ENCODE data around the gene SIPA1.

The SIPA1 gene, protein sequence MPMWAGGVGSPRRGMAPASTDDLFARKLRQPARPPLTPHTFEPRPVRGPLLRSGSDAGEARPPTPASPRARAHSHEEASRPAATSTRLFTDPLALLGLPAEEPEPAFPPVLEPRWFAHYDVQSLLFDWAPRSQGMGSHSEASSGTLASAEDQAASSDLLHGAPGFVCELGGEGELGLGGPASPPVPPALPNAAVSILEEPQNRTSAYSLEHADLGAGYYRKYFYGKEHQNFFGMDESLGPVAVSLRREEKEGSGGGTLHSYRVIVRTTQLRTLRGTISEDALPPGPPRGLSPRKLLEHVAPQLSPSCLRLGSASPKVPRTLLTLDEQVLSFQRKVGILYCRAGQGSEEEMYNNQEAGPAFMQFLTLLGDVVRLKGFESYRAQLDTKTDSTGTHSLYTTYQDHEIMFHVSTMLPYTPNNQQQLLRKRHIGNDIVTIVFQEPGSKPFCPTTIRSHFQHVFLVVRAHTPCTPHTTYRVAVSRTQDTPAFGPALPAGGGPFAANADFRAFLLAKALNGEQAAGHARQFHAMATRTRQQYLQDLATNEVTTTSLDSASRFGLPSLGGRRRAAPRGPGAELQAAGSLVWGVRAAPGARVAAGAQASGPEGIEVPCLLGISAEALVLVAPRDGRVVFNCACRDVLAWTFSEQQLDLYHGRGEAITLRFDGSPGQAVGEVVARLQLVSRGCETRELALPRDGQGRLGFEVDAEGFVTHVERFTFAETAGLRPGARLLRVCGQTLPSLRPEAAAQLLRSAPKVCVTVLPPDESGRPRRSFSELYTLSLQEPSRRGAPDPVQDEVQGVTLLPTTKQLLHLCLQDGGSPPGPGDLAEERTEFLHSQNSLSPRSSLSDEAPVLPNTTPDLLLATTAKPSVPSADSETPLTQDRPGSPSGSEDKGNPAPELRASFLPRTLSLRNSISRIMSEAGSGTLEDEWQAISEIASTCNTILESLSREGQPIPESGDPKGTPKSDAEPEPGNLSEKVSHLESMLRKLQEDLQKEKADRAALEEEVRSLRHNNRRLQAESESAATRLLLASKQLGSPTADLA

GRCh38 chr11:65637794-65638419 is at the start of gene SIPA1:
SIPA1 (plus strand) TSS chr11:65638101; CDS start chr11:65640922, 2,821 bp downstream.
- peak; percentile 87 for DNase-seq

DNA sequence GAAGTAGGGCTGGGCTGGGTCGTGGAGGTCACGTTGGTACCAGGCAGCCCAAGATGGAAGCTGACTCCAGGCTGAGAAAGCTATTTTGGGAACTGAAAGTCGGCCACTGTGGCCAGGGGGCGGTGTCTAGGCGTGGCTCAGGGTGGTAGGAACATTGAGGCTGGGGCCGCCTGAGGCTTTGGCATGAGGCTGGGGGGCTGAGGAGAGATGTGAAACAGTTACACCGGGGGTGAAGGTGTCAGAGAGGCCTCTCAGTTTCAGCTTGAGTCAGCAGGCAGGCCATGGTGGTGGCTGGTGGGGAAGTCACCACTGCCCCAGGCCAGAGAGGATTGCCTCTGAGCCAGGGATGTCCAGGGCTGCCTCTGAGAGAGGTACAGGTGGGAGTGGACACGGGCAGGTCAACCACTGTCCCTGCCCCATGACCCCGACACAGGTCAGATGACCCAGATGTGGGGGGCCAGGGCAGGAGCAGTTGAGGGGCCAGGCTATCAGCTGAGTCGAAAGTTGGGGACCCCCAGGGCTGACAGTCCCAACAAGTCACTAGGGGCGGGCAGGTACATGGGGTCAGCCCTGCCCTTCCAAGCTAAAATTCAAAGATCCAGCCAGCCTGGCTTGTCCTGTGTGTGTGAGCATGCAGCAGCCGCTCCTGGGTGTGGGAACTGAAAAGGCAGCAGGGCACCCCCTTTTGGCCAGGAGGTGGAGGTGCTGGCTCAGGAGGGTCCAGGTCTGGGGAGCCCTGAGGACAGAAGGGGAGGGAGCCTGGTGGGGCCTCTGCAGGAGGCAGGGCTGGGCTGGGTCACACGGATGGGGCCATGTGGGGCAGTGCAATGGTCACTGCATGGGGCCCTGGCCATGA is 49.5 kb upstream of the SIPA1 start:
- peak; percentile 9 for DNase-seq

DNA sequence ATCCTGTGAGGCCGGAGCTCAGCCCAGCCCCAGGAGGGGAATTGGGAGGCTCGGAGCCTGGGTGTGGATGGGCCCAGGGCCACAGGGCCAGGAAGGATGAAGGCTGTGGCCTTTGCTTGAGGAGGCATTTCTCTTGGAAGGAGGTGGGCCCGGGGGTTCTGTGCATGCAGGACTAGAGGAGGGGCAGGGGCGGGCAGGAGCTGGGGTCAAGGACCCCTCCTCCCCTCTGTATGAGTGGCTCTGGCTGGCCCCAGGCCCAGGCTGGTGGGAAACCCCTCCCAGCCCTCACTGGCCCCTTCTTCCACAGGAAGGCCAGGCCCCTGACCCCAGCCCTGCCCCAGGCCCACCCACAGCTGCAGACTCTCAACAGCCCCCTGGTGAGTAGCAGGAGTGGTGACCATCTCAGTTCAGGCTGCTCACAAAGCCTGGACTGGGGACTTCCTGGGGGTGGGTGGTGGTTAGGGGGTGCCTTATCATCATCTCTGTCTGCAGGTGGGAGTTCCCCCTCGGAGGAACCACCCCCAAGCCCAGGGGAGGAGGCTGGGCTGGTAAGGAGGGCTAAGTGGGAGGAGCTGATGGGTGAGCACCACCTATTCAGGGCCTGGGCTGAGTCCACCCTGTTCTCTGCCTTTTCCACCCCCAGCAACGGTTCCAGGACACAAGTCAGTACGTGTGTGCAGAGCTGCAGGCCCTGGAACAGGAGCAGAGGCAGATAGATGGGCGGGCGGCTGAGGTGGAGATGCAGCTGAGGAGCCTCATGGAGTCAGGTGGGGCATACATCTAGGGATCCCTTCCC is 48.3 kb upstream of the SIPA1 start:
- DNase-seq: no peak

DNA sequence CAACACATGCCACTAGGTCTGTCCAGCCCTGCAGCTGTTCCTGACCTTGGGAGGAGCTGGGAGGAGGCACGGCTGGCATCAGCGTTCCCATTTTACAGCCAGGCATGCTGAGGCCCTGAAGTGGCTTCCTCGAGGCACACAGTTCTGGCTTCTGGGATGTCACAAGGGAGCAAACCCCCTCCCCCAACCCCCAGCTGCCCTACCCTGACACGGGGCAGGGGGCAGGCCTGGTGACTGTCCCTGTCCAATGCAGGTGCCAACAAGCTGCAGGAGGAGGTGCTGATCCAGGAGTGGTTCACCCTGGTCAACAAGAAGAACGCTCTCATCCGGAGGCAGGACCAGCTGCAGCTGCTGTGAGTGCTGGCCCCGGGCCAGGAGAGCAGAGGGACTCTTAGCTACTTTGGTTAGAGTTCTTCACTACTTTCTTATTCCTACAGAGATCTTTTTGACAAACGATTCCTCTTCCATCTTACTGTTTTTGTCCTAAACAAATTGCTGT is 47.6 kb upstream of the SIPA1 start:
- DNase-seq: no peak

DNA sequence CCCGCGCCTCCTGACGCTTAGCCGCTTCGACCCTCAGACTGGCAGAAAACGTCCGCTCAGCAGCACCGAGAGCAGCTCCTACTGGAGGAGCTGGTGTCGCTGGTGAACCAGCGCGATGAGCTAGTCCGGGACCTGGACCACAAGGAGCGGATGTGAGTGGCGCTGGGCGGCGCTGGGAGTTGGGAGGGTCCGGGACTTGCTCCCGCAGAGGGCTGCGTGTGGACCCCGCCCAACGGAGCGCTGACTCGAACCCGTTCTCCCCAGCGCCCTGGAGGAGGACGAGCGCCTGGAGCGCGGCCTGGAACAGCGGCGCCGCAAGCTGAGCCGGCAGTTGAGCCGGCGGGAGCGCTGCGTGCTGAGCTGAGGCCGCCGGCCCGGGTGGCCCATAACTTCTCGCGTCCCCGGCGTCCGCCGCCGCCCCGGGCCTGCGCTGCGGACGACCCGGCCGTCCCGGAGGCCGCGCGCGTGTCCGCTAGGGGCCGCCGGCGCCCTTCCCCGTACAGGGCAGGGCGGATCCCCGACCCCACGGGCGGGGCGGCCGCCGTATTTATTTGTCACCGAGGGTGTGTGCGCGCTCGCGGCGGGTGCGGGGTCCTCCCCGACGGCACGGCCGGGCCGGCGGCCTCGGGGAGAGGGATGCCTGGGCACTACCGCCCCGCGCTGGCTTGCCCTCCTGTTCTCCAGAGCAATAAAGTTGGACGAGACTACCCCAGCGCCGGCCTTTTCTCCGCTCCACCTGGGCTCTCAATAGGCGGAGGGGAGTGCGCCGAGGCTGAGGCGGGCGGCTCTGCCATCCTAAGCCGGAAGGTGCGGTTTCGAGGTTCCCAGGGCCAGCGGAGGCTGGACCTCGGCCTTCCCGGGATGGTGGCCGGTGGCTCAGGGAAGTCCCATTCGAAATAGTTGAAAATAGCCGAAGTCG is 45.7 kb upstream of the SIPA1 start:
- DNase-seq: no peak

DNA sequence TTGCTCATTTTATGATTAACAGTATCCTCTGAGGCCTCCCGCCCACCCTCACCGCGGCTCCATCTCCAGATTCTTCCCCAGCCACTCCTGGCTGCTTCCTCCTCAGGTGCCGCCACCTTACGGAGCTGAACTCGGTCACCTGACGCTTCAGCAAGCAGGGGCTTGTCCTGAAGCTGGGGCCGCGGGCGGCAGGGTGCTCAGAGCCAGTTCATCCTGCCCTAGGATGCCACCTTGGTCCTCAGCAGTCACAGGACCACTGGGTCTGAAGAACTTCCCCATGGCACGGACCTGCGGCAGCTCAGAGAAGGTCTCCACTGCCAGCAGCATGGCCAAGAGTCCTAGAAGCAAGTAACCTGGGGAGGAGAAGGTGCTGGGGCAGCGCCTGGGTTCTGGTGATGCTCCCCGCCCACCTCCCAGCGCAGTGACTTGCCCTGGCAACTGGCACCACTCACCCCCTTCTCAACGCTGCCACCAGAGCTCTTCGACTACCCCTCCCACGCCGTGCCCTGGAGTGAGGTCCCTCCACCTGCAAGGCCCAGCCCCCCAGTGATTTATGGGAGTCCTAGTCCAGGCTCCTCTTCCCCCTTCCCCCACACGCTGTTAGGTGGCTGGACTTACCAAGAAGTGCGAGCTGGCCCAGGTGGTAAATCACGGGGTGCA is 44.9 kb upstream of the SIPA1 start:
- no peak for DNase-seq

DNA sequence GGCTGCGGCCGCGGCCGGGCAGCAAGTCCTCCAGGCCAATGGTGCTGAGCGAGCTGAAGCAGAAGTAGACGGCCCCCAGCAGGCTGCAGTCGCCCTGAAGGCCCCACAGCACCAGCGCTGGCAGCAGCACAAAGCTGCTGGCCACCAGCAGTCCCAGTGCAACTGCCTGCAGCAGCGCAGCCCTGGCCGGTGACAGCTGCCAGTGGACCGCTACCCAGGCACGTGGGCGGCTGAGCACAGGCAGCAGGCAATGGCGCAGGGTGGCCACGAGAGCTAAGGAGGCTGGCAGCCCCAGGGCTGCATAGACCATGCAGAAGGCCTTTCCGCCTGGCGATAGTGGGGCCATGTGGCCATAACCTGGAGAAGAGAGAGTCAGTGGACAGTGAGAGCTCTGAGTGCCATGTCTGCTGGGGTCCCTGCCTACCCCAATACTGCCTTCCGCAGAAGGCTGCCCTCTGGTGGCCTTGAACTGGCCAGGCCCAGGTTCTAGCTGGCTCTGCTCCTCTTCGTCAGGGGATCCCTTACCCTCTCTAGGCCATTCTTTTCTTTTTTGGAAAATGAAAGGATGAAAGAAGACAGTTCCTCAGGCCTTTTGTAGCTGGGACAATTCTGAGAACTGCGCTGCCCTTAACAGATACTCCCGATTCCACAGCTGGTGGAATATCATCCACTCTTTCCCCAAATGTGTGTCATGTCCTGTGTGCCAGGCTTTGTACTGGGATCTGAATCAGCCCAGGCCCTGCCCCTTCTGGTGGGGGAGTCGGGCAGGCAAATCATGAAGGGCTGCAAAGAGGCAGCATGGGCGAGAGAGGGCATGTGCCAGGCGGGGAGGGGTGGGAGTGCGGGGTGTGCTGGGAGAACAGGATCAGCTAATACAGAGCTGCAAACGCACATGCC is 44.1 kb upstream of the SIPA1 start:
- DNase-seq: no peak

GRCh38 chr11:65595131-65595530 is 42.8 kb upstream of the SIPA1 start:
- DNase-seq: no peak

DNA sequence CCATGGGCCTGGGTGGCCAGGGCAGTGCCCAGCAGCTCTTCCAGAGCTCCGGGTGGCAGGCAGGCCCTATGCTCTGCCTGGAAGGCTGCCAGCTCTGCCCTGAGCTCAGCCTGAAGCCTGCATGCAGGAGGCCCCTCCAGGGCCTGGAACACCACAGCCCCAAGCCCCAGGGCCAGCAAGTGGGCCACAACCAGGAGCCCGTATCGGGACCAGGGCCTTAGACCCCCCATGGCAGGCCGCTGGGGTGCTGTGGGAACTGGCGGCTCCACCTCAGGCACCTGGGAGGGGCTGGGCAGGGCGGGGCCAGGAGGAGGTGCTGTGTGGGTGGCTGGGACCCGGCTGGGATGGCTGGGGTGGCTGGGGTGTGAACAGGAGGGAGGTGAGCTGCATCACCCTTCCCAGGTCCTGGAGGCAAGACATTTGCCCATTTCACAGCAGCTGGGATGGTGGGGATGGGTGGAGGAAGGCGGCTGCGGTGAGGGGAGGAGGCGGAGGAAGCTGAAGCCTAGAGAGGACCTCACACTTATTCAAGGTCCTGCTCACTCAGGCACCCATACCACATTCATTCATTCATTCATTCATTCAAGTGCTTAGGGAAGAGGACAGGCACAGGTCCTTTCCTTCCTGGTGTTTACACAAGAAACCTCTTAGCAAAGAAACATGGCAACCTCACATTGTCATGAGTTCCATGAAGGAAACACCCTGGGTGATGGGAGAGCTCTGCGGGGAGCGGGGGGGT is 42.2 kb upstream of the SIPA1 start, which contains the start of gene KCNK7:
Gene KCNK7, minus strand, starts transcription at position 258 of the 739 bp plus-strand sequence. Its CDS starts 28 bp downstream, at position 230.
- DNase-seq: no peak

GRCh38 chr11:65596520-65596919 is 41.4 kb upstream of the SIPA1 start:
- DNase-seq: no peak

GRCh38 chr11:65598258-65598699 is 39.6 kb upstream of the SIPA1 start:
- no peak for DNase-seq

DNA sequence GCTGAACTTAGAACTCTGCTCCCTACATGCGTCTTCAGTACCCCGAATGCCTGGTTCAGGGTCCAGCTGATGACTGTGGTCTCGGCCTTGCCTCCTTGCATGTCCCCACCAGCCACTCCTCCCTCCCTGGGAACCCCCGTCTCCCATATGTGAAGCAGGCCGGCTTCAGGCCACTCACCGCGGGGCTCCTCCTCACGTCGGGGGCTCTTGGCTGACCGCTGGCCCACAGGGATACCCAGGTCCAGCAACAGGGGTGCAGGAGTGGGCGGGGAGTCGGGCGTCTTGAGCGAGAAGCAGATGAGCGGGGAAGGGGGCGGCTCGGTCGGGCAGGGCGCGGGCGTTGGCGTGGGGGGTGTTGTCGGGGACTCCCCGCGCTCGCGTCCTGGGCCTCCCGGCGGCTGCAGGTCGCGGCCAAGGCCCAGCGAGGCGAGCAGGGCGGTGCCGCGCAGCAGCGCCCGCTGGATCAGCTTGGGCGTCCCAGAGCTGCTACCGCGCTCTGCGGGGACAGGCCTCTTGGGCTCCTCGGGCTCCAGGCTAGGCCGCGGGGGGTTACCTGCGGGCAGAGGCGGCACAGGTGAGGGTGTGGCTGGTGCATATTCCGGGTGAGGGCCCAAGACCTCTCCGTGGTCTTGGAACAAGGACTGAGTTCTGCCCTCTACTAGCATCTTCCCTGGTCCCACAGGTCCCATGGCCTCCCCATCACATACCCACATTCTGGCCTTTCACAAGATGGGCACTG is 38.5 kb upstream of the SIPA1 start:
- DNase-seq: no peak

GRCh38 chr11:65599955-65600246 is 38.0 kb upstream of the SIPA1 start:
- no peak for DNase-seq

DNA sequence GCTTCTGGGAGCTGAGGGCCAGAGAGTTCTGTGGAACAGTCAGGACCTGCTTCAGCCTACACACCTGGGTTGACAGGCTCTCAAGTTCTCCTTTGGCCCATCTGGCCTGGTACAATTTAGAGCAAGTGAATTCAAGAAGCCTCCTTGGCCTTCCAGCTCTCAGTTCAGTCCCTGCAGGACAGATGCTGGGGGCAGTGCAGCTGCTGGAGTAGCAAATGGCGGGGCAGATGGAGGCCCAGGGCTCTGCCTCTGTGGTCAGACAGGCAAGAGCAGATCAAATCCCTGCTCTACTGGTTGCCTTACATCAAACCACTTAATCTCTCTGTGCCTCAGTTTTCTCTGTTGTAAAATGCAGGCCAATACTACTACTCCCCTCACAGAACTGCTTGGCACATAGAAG is 33.6 kb upstream of the SIPA1 start:
- DNase-seq: no peak

DNA sequence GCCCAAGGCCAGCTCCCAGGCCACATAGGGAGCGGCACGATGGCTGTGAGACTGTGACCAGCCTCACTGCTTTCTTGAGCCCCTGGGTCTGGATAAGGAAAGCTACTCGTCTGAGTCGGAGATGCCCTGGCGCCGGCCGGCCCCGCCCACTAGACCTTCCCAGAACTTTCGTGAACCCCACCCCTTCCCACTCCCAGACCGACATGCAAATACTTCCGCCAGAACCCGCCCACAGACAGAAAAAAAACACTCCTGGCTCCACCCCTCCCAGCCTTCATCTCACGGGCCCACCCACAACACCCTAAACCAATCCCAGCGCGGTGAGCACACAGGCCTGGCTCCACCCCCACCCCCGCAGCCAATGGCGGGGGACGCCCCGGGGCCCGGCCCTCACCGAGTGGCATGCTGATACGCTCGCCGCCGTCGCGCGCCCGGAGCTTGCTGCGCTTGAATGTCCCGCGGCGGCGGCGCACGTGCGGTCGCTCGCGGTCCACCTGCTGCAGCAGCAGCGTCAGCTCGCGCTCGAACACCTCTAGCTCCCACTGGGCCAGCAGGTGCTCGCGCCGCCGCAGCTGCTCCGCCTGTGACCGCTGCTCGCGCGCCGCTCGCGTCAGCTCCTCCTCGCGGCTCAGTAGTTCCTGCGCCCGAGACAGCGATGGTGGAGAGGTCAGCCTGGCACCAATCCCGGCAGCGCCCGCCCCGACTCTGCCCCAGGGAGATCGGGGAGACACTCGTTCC is 30.9 kb upstream of the SIPA1 start:
- DNase-seq: no peak

Measured in NCI-H146 (cell line).